Germinal center (tissue), 1 donor: ENCODE measurements around the gene R3HCC1L.

Experiments
- DNase-seq: peaks from one replicate; pipeline ENCODE4 v3.0.0; 2012; ENCODE audit warnings: mixed read lengths, low spot score

Gene R3HCC1L

GRCh38 chr10:98276311-98276710, 141.9 kb downstream of the R3HCC1L start:
- no peak for DNase-seq

GRCh38 chr10:98285416-98285815, 151.0 kb downstream of the R3HCC1L start:
- no peak for DNase-seq

GRCh38 chr10:98286419-98286818, 152.0 kb downstream of the R3HCC1L start:
- no peak for DNase-seq

- no peak for DNase-seq
Measured at GRCh38 chr10:98287321-98287720, 152.9 kb downstream of the R3HCC1L start.

GRCh38 chr10:98289802-98290209, 155.3 kb downstream of the R3HCC1L start:
- DNase-seq: no peak

- no peak for DNase-seq
Measured at GRCh38 chr10:98292971-98293370, 158.5 kb downstream of the R3HCC1L start.

GRCh38 chr10:98293550-98294269, 159.3 kb downstream of the R3HCC1L start:
- DNase-seq: no peak

GRCh38 chr10:98294270-98294627, 159.8 kb downstream of the R3HCC1L start:
- no peak for DNase-seq
